HG03354 (cell line): Measurements from ENCODE around the gene PRSS2.
A peak's percentile ranks its signal among the peaks of the same experiment; 100 is the strongest.
"Not testable (repeated sequence)": the region's sequence is repeated elsewhere in the genome, so short reads cannot be mapped to it uniquely, and the experiment has no call there.

Source experiments
- ATAC-seq: cut with Tn5 transposase; IDR thresholded peaks from one replicate; pipeline ENCODE4 v1.9.1; 2021; ENCODE audit warnings: mild to moderate bottlenecking; ENCODE audit not compliant: unreplicated experiment, poor library complexity, severe bottlenecking

Gene PRSS2

DNA sequence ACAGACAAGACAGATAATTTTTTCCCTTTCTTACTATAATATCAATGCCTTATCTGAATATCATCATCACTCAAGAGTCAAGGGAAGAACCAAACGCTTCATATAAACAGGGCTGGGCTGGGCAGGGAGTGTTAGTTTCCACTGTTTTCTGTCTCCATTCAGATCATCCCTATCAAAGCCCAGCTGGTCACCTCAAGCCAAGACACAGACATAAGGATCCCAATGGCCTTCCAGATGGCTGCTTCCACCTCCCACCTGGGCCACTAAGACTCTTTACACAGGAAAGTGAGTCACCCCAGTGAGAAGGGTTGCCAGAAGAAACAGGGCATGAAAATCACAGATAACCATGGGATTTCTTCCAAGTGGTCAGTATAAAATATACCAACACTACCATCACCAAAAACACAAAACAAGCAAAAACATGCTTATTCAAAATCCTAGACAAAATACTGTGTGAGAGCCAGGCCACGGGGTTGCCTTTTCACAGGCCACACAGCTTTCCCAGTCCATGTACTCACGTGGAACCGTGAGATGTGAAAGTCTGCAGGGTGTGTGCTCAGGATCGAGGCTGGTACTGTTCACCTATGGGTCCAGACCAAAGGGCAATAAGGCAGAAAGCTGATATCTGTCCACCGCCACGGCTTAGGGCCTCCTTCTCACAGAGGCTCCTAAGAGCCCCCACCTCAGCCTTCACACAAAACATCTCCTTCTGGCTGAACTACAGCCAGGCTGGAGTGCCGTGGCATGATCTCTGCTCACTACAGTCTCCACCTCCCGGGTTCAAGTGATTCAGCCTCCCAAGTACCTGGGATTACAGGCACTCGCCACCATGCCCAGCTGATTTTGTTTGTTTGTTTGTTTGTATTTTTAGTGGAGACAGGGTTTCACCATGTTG, 15.8 kb upstream of the PRSS2 start:
- no peak for ATAC-seq

DNA sequence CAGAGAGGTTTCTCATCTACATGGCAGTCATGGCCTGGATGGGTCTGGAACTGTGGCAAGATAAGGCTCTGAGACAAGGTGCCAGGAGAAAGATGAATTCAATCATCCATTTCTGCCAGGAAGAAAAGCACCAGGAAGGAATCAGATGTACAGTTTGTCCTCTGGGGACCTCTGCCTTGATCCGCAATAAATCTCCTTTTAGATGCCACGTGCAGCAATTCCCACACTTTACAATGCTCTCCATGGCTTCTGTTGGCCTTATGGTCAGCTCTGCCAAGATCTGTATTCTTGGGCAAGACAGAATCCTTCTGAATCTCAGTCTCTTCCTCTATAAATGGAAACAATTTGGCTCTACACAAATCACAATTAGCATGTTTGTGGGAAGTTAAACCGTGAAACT, 12.5 kb upstream of the PRSS2 start:
- not testable (repeated sequence) for ATAC-seq

DNA sequence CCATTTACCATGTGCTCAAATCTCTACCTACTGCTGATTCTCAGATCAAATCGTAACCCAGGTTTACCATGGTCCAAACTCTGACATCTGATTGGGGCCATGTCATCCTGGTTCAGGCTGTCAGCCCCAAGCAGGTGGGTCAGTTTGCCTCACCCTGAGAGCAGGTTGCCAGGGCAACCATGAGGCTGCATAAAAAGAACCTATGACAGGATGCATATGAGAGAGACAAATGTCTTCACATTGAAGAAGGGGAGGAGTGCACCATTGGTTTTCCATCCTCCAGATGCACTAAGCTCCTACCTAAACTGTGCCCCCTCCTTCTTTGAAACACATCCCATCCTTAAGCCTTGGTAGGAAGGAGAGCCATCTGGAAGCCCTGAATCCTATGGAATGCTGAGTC, 11.3 kb upstream of the PRSS2 start:
- ATAC-seq: no peak

DNA sequence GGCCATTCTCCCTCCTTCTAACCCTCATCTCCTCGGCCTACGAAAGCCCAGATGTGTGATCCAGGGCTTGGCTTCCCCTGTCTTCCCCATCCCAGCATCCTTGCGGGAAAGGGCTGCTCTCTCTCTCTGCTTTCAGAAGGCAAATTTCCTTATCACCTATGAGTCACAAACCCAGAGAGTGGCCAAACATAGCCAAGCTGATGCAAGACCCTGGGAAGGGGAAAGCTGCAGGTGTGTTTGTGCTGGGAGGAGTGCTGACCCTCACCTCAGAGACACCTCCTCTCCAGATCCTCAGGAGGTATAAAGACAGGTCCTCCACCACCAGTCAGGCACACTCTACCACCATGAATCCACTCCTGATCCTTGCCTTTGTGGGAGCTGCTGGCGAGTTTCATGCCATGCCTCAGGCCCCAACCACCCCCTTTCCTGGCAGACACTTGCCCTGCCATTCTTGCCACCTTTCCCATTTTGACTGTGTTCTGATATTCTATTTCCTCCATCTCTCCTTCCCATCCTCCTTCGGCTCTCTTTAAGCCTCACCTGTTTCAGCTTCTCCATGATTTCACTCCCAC, 10.6 kb upstream of the PRSS2 start:
- ATAC-seq: no peak

DNA sequence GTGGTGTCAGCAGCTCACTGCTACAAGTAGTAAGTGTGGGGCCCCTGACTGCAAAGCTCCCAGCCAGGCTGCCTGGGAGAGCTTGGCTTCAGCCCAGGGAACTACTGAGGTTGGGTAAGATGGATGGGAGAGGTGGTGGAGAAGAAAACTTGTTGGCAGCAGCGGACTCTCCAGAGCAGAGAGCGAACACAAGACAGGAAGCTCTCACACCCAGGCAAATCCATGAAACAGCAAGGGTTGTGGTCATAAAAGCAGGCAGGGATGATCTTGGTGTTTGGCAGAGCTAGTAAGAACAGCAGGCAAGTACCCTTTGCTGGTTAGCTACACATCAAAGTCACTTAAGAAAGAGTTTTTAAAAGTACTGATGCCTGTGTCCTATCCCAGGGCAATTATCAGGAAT, 9.2 kb upstream of the PRSS2 start:
- ATAC-seq: not testable (repeated sequence)

DNA sequence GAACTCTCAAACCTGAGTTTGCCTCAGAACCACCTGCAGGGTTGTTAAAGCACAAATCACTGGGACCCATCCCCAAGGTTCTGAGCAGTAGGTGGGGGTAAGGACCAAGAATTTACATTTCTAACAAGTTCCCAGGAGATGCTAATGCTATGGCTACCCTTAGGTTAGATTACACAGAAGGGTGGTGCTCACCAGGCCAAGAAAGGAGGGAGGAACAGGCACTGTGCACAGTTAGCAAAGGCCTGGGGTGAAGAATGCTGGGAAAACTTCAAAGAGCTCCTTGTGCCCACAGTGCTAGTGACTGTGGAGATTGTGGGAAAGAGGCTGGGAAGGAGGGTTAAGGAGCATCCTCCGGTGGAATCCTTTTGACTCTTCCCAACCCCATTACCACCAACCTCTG, 8.7 kb upstream of the PRSS2 start:
- no peak for ATAC-seq

DNA sequence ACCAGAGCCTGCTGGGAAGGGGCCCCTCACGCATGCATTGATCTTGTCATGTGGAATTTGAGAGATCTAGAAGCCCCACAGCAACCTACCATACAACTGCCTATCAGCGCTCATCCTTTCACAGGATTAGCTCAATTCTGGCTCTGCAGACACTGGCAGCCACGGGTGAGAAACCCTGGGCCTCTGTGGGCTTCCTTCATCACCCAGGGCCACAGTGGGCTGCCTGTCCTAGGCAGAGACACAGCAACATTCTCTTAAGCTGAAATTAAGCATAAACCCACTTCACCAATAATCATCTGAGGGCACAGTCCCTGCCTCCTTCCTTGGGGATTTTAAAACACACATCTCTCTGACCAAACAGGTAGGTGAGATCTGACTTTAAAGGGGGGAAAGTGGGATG, 3.3 kb upstream of the PRSS2 start:
- ATAC-seq: no peak

DNA sequence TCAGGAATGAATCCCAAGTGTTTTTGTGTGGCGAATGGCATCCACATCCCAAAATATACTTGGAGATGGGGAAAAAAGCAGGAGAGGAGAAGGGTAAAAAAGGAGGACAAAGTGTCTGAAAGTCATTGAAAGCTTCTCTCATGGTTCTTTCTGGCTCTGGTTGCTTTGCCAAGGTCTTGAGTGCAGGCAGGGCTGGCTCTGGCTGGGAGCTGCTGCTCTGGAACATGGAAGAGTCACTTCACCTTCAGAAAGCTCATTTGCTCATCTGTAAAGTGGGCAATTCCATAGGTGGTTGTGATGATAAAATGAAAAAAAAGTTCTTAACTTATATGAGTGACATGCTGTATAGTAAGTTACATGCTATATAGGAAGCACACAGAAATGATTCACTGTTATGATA, 2.9 kb upstream of the PRSS2 start:
- no peak for ATAC-seq

DNA sequence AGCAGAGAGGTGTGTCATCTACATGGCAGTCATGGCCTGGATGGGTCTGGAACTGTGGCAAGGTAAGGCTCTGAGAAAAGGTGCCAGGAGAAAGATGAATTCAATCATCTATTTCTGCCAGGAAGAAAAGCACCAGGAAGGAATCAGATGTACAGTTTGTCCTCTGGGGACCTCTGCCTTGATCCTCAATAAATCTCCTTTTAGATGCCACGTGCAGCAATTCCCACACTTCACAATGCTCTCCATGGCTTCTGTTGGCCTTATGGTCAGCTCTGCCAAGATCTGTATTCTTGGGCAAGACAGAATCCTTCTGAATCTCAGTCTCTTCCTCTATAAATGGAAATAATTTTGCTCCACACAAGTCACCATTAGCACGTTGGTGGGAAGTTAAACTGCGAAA, 1.9 kb upstream of the PRSS2 start:
- ATAC-seq: not testable (repeated sequence)

DNA sequence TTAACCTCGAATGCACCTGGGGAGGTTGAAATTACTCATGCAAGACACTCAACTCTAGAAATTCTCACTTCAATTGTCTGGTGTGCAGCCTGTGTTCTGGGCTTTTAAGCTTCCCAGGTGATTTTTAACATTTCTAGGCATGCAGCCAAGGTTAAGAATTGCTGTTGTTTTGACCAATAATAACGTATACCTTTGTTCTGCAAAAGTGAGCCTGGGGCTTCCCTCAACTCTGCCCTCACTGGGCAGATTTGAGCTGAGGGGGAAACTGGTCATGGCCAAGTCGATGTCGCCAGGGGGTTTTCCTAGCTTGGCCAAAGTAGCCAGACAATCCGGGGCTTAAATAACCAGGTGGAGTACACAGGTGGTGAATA, 568 bp downstream of the PRSS2 start:
- ATAC-seq: peak; percentile 85

DNA sequence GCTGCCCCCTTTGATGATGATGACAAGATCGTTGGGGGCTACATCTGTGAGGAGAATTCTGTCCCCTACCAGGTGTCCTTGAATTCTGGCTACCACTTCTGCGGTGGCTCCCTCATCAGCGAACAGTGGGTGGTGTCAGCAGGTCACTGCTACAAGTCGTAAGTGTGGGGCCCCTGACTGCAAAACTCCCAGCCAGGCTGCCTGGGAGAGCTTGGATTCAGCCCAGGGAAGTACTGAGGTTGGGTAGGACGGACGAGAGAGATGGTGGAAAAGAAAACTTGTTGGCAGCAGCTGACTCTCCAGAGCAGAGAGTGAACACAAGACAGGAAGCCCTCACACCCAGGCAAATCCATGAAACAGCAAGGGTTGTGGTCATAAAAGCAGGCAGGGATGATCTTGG, 1.3 kb downstream of the PRSS2 start:
- no peak for ATAC-seq

DNA sequence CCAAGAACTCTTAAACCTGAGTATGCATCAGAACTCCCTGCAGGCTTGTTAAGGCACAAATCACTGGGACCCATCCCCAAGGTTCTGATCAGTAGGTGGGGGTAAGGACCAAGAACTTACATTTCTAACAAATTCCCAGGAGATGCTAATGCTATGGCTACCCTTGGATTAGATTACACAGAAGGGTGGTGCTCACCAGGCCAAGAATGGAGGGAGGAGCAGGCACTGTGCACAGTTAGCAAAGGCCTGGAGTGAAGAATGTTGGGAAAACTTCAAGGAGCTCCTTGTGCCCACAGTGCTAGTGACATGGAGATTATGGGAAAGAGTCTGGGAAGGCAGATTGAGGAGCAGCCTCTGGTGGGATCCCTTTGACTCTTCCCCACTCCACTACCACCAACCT, 1.9 kb downstream of the PRSS2 start:
- no peak for ATAC-seq

DNA sequence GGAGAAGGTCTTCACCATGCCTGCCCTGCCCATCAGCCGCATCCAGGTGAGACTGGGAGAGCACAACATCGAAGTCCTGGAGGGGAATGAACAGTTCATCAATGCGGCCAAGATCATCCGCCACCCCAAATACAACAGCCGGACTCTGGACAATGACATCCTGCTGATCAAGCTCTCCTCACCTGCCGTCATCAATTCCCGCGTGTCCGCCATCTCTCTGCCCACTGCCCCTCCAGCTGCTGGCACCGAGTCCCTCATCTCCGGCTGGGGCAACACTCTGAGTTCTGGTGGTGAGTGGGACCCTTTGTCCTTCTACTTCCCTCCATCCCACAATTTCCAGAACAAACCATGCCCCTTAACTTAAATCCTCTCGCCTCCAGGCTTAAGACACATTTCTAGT, 2.5 kb downstream of the PRSS2 start:
- no peak for ATAC-seq

DNA sequence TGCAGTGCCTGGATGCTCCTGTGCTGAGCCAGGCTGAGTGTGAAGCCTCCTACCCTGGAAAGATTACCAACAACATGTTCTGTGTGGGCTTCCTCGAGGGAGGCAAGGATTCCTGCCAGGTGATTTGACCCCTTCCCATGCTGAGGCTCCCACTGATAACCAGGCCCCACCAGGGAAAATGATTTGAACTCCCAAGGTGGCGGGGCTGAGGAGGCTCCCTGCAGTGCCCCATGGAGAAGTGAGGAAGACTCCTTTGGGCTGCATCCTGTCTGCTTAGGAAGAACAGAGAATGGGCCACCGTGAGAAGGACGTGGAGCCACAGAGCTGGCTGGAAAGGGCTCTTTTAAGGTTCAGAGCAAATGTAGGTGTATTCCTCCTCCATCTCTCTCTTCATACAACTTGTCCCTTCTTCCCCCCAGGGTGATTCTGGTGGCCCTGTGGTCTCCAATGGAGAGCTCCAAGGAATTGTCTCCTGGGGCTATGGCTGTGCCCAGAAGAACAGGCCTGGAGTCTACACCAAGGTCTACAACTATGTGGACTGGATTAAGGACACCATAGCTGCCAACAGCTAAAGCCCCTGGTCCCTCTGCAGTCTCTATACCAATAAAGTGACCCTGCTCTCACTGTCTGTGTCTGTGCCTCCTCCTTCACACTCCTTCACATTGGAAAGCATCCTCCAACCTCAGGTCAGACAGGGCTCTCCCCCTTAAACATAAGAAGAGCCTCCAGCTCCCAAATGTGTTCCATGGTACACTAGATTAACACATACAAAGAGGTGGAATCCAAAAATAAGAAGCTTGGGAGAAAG, 3.4 kb downstream of the PRSS2 start:
- ATAC-seq: no peak

DNA sequence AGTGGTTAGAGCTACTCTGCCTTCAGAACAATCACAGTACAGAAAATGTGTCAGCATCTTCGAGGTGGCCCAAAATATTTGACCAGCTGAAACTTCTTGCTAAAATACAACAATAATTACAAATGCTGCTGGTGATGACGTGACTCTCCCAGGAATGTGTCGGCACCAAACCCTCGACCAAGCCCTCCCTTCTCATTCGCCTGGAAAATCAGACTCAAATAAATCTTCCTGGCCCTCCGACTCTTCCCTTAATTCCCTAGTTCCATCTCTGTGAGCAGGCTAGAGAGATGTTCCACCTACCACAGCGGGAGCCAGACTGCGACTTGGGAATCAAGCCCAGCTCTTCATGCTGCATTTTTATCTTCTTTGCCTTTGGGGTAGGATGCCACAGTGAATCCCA, 4.1 kb downstream of the PRSS2 start:
- no peak for ATAC-seq

DNA sequence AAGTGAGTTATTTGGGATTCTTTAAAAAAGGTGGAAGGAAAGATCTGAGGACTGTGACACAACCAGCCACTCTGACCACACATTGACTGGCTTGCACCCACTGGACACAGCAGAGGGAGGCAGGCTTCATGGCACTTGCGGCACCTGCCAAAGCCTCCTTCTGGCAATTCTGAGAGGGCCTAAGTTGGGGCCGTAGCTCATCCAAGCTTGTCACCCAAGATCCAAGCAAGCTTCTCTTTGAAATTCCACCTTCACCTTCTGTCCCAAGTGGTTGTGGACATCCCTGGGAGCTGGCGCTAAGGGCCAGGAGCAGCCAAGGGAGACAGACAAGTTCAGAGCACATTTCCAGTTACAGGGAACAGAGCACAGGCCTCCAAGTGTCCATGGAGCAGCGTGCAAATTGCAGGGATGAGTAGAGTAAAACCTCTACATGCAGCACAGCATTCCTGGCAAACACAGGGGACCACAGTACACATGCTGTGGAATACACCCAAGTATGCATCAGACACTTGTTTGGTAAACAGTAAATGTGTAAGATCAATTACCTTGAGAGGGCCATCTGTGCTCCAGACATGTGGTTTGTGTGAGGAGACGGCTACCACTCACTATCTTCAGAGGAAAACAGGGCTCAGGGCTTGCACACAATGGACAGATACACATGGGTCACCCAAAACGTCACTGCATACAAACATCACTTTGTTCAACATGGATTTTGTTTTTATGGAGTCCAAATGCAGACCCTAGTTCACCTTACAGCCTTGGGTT, 4.8 kb downstream of the PRSS2 start:
- ATAC-seq: not testable (repeated sequence)

DNA sequence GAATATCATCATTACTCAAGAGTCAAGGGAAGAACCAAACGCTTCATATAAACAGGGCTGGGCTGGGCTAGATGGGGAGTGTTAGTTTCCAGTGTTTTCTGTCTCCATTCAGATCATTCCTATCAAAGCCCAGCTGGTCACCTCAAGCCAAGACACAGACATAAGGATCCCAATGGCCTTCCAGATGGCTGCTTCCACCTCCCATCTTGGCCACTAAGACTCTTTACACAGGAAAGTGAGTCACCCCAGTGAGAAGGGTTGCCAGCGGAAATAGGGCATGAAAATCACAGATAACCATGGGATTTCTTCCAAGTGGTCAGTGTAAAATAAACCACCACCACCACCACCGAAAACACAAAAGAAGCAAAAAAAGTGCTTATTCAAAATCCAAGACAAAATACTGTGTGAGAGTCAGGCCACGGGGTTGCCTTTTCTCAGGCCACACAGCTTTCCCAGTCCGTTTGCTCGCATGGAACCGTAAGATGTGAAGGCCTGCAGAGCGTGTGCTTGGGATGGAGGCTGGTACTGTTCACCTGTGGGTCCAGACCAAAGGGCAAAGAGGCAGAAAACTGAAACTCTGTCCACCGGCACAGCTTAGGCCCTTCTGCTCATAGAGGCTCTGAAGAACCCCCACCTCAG, 5.6 kb downstream of the PRSS2 start:
- no peak for ATAC-seq

DNA sequence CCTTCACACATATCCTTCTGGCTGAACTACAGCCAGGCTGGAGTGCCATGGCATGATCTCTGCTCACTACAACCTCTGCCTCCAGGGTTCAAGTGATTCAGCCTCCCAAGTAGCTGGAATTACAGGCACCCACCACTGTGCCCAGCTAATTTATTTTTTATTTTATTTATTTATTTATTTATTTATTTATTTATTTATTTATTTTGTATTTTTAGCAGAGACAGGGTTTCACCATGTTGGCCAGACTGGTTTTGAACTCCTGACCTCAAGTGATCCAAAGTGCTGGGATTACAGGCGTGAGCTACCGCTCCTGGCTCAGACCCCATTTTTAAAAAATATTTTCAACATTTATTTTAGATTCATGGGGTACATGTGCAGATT, 6.1 kb downstream of the PRSS2 start:
- ATAC-seq: not testable (repeated sequence)

DNA sequence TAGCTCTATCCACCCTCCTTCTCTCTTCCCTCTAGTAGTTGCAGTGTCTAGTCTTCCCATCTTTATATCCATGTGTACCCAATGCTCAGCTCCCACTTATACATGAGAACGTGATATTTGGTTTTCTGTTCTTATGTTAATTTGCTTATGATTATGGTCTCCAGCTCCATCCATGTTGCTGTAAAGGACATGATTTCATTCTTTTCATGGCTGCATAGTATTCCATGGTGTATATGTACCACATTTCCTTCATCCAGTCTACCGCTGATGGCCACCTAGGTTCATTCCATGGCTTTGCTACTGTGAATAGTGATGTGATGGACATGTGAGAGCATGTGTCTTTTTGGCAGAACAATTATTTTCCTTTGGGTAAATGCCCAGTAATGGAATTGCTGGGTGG, 6.5 kb downstream of the PRSS2 start:
- no peak for ATAC-seq
